Nephron (organoid): ENCODE results near the gene ATAD1.
A peak's percentile ranks its signal among the peaks of the same experiment; 100 is the strongest.
"Not testable (repeated sequence)": the region's sequence is repeated elsewhere in the genome, so short reads cannot be mapped to it uniquely, and the experiment has no call there.

Experiments
- H3K27ac Mint-ChIP-seq, 3 experiments: 2 replicates each; pipeline ENCODE4 v1.8.0; 2020; ENCODE audit warnings: mixed read lengths in 3 of 3, mild to moderate bottlenecking in 2 of 3, moderate library complexity in 1 of 3
- H3K27me3 Mint-ChIP-seq: 2 replicates; pipeline ENCODE4 v1.8.0; 2021; ENCODE audit warnings: low read depth, mild to moderate bottlenecking, moderate library complexity, mixed read lengths
- H3K36me3 Mint-ChIP-seq: 2 replicates; pipeline ENCODE4 v1.8.0; 2020; ENCODE audit warnings: low read depth, mixed read lengths
- H3K4me1 Mint-ChIP-seq: 2 replicates; pipeline ENCODE4 v1.8.0; 2020; ENCODE audit warnings: mixed read lengths
- H3K4me3 Mint-ChIP-seq, 3 experiments: 2 replicates each; pipeline ENCODE4 v1.8.0; 2020; ENCODE audit warnings: mild to moderate bottlenecking in 3 of 3, mixed read lengths in 3 of 3, moderate library complexity in 2 of 3
- H3K9me3 Mint-ChIP-seq: 2 replicates; pipeline ENCODE4 v1.8.0; 2020; ENCODE audit warnings: mixed read lengths
- TF ChIP-seq, protein P1 (sequence below), 3 experiments: fragments of 200-600 bp; sonication (generic); IDR thresholded peaks; one replicate each; pipeline ENCODE4 v1.5.0; 2021; ENCODE audit warnings: antibody characterized with exemption in 3 of 3; ENCODE audit not compliant: unreplicated experiment in 3 of 3

The ATAD1 gene

GRCh38 chr10:87750001-87750671 is 67.9 kb downstream of the ATAD1 start:
- TF ChIP-seq, protein P1, sequence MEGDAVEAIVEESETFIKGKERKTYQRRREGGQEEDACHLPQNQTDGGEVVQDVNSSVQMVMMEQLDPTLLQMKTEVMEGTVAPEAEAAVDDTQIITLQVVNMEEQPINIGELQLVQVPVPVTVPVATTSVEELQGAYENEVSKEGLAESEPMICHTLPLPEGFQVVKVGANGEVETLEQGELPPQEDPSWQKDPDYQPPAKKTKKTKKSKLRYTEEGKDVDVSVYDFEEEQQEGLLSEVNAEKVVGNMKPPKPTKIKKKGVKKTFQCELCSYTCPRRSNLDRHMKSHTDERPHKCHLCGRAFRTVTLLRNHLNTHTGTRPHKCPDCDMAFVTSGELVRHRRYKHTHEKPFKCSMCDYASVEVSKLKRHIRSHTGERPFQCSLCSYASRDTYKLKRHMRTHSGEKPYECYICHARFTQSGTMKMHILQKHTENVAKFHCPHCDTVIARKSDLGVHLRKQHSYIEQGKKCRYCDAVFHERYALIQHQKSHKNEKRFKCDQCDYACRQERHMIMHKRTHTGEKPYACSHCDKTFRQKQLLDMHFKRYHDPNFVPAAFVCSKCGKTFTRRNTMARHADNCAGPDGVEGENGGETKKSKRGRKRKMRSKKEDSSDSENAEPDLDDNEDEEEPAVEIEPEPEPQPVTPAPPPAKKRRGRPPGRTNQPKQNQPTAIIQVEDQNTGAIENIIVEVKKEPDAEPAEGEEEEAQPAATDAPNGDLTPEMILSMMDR (IDR thresholded peaks at IDR 0.05; ENCODE audit: unreplicated experiment in 3 of 3), result no peak
- H3K9me3 Mint-ChIP-seq, result no peaks in the 10 kb centered on the region
- peaks cover 21% of the 10 kb centered on the region for H3K36me3 Mint-ChIP-seq
- no peak overlapping the region for H3K4me3 Mint-ChIP-seq
- H3K4me1 Mint-ChIP-seq, result no peaks in the 10 kb centered on the region
- peak overlapping the region; percentile 2 to 87 (median 73) for H3K27ac Mint-ChIP-seq
- H3K27me3 Mint-ChIP-seq, result no peaks in the 10 kb centered on the region

DNA sequence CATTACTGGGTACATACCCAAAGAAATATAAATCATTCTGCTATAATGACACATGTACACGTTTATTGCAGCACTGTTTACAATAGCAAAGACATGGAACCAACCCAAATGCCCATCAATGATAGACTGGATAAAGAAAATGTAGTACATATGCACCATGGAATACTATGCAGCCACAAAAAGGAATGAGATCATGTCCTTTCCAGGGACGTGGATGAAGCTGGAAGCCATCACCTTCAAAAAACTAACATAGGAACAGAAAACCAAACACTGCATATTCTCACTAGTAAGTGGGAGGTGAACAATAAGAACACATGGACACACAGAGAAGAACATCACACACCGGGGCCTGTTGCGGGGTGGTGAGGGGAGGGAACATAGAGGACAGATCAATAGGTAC is 69.8 kb downstream of the ATAD1 start:
- H3K9me3 Mint-ChIP-seq, H3K27me3 Mint-ChIP-seq, H3K4me1 Mint-ChIP-seq, H3K4me3 Mint-ChIP-seq: not testable (repeated sequence)
- peaks cover 11% of the 10 kb centered on the region for H3K36me3 Mint-ChIP-seq
- H3K27ac Mint-ChIP-seq, result peak overlapping the region in 1 of 3 experiments; percentile 40

DNA sequence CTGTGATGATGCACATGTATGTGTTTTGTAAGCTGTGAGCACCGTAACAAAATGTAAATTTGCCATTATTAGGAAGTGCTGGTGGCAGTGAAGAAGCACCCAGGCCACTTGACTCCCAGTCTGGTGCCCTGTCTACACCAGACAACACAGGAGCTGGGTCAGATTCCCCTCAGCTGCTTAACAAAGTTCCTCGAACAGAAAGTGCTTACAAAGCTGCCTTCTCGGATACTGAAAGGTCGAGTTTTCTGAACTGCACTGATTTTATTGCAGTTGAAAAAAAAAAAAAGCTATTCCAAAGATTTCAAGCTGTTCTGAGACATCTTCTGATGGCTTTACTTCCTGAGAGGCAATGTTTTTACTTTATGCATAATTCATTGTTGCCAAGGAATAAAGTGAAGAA is 71.1 kb downstream of the ATAD1 start:
- Mint-ChIP-seq H3K4me1 (no peaks in the 10 kb centered on the region), H3K27ac (peak overlapping the region in 2 of 3 experiments; percentile 49 to 69), H3K4me3 (no peak overlapping the region), H3K27me3 (no peaks in the 10 kb centered on the region), H3K9me3 (no peaks in the 10 kb centered on the region), H3K36me3 (peaks cover 7% of the 10 kb centered on the region)
- TF ChIP-seq, protein P1 (IDR thresholded peaks at IDR 0.05; ENCODE audit: unreplicated experiment in 3 of 3), result no peak

- H3K36me3 Mint-ChIP-seq, result peaks cover 7% of the 10 kb centered on the region
- H3K27ac Mint-ChIP-seq, result no peak overlapping the region
- TF ChIP-seq, protein P1 (IDR thresholded peaks at IDR 0.05; ENCODE audit: unreplicated experiment in 3 of 3), result no peak
- no peaks in the 10 kb centered on the region for H3K9me3 Mint-ChIP-seq
- H3K27me3 Mint-ChIP-seq, result no peaks in the 10 kb centered on the region
- H3K4me3 Mint-ChIP-seq, result no peak overlapping the region
- no peaks in the 10 kb centered on the region for H3K4me1 Mint-ChIP-seq
These were observed 73.4 kb downstream of the ATAD1 start for GRCh38 chr10:87744606-87745005.

DNA sequence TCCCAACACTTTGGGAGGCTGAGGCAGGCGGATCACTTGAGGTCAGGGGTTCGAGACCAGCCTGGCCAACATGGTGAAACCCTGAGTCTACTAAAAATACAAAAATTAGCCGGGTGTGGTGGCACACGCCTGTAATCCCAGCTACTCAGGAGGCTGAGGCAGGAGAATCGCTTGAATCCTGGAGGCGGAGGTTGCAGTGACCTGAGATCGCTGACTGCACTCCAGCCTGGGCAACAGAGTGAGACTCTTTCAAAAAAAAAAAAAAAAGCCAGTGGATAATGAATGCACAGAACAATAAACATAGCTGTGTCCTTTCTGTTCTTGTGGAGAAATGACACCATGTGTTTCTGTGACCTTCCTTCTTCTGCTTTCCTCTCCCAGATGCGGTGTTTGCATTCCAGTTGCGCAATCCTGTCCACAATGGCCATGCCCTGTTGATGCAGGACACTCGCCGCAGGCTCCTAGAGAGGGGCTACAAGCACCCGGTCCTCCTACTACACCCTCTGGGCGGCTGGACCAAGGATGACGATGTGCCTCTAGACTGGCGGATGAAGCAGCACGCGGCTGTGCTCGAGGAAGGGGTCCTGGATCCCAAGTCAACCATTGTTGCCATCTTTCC is 74.9 kb downstream of the ATAD1 start:
- not testable (repeated sequence) for H3K27ac Mint-ChIP-seq, H3K9me3 Mint-ChIP-seq, H3K27me3 Mint-ChIP-seq, H3K4me3 Mint-ChIP-seq, H3K36me3 Mint-ChIP-seq, H3K4me1 Mint-ChIP-seq

DNA sequence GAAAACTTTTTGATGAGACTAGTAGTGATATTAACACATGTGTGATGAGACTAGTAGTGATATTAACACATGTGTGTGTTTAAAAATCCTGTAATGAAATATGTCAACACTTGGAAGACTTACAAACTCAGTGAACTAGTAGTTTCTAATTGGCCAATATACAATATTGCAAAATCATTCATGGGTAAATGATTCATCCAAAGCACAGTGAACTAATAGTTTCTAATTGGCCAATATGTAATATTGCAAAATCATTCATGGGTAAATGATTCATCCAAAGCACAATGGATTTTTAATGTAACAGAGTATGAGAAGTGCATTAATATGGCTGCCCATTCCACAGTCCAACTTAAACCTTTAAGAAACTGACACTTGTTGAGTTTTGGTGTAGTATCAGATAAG is 77.8 kb downstream of the ATAD1 start:
- TF ChIP-seq, protein P1 (IDR thresholded peaks at IDR 0.05; ENCODE audit: unreplicated experiment in 3 of 3), result no peak
- Mint-ChIP-seq H3K36me3 (peaks cover 4% of the 10 kb centered on the region), H3K27ac (no peak overlapping the region), H3K9me3 (no peaks in the 10 kb centered on the region), H3K4me1 (peaks cover 1% of the 10 kb centered on the region), H3K4me3 (no peak overlapping the region), H3K27me3 (no peaks in the 10 kb centered on the region)

DNA sequence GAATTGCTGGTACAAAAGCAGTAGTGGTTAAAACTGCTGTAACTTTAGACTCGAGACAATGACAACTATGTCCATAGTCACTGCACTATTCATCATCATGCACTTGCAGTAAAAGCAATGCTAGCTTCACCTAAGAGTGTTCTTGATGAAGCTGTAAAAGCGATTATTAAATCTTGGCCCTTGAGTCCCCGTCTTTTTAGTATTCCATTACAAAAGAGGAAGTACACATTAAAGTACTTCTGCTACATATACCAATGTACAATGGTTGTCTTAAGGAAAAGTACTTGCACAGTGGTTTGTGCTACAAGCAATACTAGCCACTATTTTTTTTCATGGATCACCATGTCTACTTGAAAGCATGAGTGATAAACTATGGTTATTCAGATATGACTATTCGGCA is 78.3 kb downstream of the ATAD1 start:
- no peak overlapping the region for H3K27ac Mint-ChIP-seq
- TF ChIP-seq, protein P1 (IDR thresholded peaks at IDR 0.05; ENCODE audit: unreplicated experiment in 3 of 3), result no peak
- no peaks in the 10 kb centered on the region for H3K27me3 Mint-ChIP-seq
- H3K9me3 Mint-ChIP-seq, result no peaks in the 10 kb centered on the region
- H3K4me3 Mint-ChIP-seq, result no peak overlapping the region
- H3K36me3 Mint-ChIP-seq, result peaks cover 4% of the 10 kb centered on the region
- peaks cover 7% of the 10 kb centered on the region for H3K4me1 Mint-ChIP-seq

- H3K36me3 Mint-ChIP-seq, H3K27ac Mint-ChIP-seq, H3K9me3 Mint-ChIP-seq, H3K4me3 Mint-ChIP-seq, H3K27me3 Mint-ChIP-seq, H3K4me1 Mint-ChIP-seq: not testable (repeated sequence)
These were observed 79.8 kb downstream of the ATAD1 start for GRCh38 chr10:87738253-87738652.
